A673 (cell line): Measurements from ENCODE around the gene ADAMTSL3.

ENCODE experiments used
- CTCF ChIP-seq: fragments of 300-800, 200-600 bp; sonication (generic); conservative IDR thresholded peaks from 2 replicates; pipeline ENCODE4 v1.5.1; 2017; ENCODE audit warnings: low read depth, mild to moderate bottlenecking, antibody characterized with exemption, low read length, moderate library complexity, mixed read lengths
- EZH2 ChIP-seq: fragments of 200-600 bp; sonication (generic); IDR thresholded peaks from 2 replicates; pipeline ENCODE4 v1.6.1; 2017; ENCODE audit warnings: borderline replicate concordance, low read depth, mild to moderate bottlenecking, mixed read lengths, antibody characterized with exemption, low read length; ENCODE audit not compliant: poor library complexity, severe bottlenecking

GRCh38 chr15:83709811-83710210 is 55.9 kb downstream of the ADAMTSL3 start:
- TF ChIP-seq CTCF (no peak), EZH2 (no peak)
